GM12864 (cell line): ENCODE data around the gene PKP3.

Experiments used
- DNase-seq: peaks from one replicate; pipeline ENCODE4 v3.0.0-alpha.2; 2011; ENCODE audit warnings: low read depth
- H3K4me3 ChIP-seq: 2 replicates; pipeline ENCODE4 v1.5.1; 2011; ENCODE audit warnings: mild to moderate bottlenecking, low read depth, low read length, control low read depth
- TF ChIP-seq, protein P1 (sequence below): IDR thresholded peaks from 2 replicates; pipeline ENCODE4 v1.5.1; 2011; ENCODE audit warnings: low read depth, mild to moderate bottlenecking, moderate library complexity, low read length, control low read depth, inconsistent platforms; ENCODE audit errors: missing control alignments

PKP3 gene

DNA sequence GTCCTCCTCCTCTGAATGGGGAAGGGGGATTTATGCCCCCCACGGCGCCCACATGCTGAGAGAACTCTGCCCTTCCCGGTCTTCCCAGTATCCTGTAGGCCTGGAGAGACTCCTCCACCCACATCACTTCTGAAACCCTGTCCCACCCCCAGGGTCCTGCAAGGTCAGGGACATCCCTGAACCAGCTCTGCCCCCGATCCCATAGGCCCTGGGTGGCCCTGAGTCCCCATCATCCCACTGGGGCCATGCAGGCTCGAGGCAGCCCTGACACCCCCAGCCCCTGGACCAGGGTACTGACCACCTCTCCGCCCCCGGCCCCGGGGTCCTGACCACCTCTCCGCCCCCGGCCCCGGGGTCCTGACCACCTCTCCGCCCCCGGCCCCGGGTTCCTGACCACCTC is 13.0 kb upstream of the PKP3 start:
- TF ChIP-seq, protein P1, sequence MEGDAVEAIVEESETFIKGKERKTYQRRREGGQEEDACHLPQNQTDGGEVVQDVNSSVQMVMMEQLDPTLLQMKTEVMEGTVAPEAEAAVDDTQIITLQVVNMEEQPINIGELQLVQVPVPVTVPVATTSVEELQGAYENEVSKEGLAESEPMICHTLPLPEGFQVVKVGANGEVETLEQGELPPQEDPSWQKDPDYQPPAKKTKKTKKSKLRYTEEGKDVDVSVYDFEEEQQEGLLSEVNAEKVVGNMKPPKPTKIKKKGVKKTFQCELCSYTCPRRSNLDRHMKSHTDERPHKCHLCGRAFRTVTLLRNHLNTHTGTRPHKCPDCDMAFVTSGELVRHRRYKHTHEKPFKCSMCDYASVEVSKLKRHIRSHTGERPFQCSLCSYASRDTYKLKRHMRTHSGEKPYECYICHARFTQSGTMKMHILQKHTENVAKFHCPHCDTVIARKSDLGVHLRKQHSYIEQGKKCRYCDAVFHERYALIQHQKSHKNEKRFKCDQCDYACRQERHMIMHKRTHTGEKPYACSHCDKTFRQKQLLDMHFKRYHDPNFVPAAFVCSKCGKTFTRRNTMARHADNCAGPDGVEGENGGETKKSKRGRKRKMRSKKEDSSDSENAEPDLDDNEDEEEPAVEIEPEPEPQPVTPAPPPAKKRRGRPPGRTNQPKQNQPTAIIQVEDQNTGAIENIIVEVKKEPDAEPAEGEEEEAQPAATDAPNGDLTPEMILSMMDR, result no peak
- no peak for DNase-seq
- no peak overlapping the region for H3K4me3 ChIP-seq

DNA sequence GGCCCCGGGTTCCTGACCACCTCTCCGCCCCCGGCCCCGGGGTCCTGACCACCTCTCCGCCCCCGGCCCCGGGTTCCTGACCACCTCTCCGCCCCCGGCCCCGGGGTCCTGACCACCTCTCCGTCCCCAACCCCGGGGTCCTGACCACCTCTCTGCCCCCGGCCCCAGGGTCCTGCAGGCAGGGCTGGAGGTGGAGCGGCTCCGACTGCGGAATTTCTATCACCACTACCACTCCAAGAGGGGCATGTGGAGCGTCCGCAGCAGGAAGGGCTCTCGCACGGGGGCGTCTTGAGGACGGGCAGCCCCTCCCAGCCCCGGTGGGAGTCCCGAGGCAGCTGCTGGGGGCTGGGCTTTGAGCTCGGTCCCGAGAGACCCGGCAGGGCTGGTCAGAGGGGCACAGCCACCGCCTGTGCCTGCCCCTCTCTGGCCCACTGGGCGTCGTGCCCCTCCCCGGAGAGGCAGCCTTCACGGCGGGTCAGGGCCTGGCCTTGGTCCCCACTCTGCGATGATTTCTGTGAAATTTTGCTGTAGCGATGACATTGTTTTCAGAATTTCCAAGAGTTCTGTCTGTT is 12.4 kb upstream of the PKP3 start:
- DNase-seq, result no peak
- no peak overlapping the region for H3K4me3 ChIP-seq
- TF ChIP-seq, protein P1, result no peak

DNA sequence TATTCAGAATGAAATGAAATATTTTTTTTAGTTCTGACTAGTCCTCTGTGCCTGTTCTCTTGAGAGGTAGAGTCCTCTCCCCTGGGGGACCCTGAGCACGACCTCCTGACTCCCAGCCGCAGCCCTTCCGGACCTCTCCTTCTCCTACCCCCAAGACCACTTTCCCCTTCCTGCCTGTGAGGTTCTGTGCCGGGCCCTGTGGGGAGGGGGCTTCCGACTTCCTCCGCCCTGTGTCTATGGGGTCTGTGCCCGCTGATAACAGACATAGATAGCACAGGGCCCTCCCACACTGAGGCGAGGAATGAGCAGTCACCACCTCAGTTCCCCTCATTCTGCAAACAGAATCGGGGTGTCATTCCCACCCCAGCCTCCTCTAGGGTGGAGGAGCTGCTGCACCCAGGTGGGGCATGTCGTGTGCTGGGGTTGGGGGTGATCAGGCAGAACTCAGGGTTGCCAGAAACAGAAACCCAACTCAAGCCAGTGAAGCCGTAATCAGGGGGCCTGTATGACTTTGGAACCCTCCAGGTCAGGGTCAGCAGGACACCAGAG is 11.9 kb upstream of the PKP3 start:
- TF ChIP-seq, protein P1, result no peak
- no peak for DNase-seq
- H3K4me3 ChIP-seq, result no peak overlapping the region

DNA sequence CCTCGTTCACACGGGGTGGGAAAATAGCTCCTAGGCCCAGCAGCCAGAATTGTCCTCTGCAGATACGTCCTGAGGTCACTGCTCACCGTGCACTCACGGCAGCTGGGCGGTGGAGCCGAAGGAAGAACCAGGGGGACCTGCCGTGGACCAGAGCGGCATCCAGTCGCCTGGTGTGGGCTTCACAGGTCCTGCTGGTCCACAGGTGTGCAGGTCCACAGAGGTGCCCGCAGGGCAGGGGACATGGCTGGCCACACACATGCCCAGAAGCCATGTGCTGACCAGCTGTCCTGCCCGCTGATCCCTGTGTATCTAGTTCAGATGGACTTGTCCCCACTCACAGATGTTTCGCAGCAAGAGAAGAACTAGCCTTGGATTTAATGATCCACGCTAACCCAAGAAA is 10.6 kb upstream of the PKP3 start:
- no peak for DNase-seq
- TF ChIP-seq, protein P1, result no peak
- H3K4me3 ChIP-seq, result no peak overlapping the region

DNA sequence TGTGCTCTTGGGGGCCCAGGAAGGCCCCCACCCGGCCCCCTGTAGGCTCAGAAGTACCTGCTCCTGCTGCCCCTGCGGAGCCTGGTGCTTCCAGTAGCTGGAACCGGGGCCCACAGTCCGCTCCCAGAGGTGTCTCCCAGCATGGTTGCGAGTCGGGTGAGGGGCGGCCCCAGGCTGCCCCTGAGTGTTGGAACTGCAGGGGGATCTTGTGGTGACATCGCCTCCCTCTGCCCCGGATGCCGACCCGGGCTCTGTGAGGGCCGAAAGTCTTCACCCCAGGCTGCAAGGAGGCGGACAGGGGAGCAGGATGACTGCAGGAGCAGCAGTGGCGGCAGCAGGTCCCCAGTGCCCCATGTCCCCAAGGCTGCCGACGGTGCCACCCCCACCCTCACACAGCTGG is 9.5 kb upstream of the PKP3 start:
- TF ChIP-seq, protein P1, result no peak
- H3K4me3 ChIP-seq, result no peak overlapping the region
- no peak for DNase-seq

DNA sequence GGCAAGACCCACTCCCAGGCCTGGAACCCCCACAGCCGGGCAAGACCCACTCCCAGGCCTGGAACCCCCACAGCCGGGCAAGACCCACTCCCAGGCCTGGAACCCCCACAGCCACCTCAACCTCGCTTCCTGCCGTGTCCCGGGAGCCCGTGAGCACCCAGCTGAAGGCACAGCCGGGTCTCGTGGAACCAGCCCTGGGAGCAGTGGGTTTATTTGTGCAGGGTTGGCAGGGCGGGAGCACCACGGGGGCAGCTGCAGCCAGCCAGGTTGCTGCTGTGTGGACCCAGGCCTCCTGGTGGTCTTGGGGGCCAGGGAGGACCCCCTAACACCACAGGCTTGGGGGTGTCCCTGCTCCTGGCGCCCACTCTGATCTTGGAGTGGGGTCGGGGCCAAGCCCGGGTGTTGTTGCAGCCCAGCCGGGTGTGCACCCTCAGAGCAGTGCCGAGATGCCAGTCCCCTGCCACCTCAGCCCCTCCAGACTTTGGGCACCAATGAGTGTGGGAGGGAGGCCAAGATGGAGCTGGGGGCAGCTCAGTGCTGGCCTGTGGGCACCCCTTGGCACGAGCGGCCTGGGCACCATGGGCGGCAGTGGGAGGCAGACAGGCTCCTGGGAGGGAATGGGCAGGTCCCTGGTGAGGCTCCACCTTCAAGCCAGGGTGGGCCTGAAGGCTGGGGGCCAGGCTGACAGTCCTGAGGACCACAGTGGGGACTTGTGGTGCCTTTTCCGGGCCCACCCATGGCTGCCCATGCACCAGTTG is 8.2 kb upstream of the PKP3 start:
- no peak overlapping the region for H3K4me3 ChIP-seq
- DNase-seq, result no peak
- TF ChIP-seq, protein P1, result no peak
